HepG2 (cell line): Measurements from ENCODE around the gene SQOR. TPM values are rescaled to one million over a fixed set of nuclear protein-coding genes. Genes with fewer than 3 reads are reported as not detected.
A peak's percentile ranks its signal among the peaks of the same experiment; 100 is the strongest.

ENCODE experiments used
- ATAC-seq: fragments of 200-7000 bp; cut with Tn5 transposase; 3 replicates; pipeline ENCODE4 v1.9.1; 2020; ENCODE audit warnings: mild to moderate bottlenecking, moderate library complexity
- BruUV-seq: library from RNA; stranded (reverse); fragments of 400-500 nt; replicated peaks from 2 replicates; lab custom pipeline; 2021; lab: Mats Ljungman, UMichigan
- CTCF ChIA-PET: fragments of 300-600 bp; formaldehyde crosslinking; extraction: SDS; loops from one replicate; lab custom pipeline; 2021; ENCODE audit warnings: low total read pairs, inconsistent platforms, low intra/inter-chr PET ratio; lab: Yijun Ruan, JAX
- POLR2A ChIA-PET: fragments of 350-600 bp; sonication (Branson Sonifier 250); formaldehyde crosslinking; loops from one replicate; lab custom pipeline; 2020; ENCODE audit warnings: antibody characterized with exemption, inconsistent platforms; lab: Yijun Ruan, JAX
- DNase-seq: peaks from one replicate; pipeline ENCODE4 v3.0.0-alpha.2; 2015; ENCODE audit warnings: low spot score
- FAIRE-seq: peaks from 3 replicates; lab custom pipeline; 2011; peaks lifted over from hg19 to GRCh38; lab: Jason Lieb, UNC
- H2AFZ ChIP-seq: one replicate; pipeline ENCODE4 v1.6.1; 2011; ENCODE audit warnings: low read length, inconsistent platforms
- H3K27ac ChIP-seq: fragments of 300-600 bp; 3 replicates; pipeline ENCODE4 v1.8.0; 2011; ENCODE audit warnings: mixed run types, mild to moderate bottlenecking, mixed read lengths, low read length, inconsistent platforms; ENCODE audit not compliant: insufficient read depth; ENCODE audit errors: extremely low read length
- H3K27me3 ChIP-seq, 2 experiments: fragments of 200-600 bp in 1 of 2; 2 replicates in 1 of 2; 3 replicates in 1 of 2; pipeline versions ENCODE4 v1.6.0 to v1.8.0; 2011; ENCODE audit warnings: low read length in 2 of 2, mild to moderate bottlenecking in 2 of 2, moderate library complexity in 2 of 2, inconsistent platforms in 1 of 2; ENCODE audit not compliant: insufficient read depth in 2 of 2, control insufficient read depth in 1 of 2
- H3K36me3 ChIP-seq, 2 experiments: fragments of 200-600 bp in 1 of 2; replicated peaks in 1 of 2; 2 replicates in 1 of 2; 3 replicates in 1 of 2; pipeline versions ENCODE4 v1.5.1 to v1.8.0; 2011; ENCODE audit warnings: low read length in 2 of 2, inconsistent platforms in 1 of 2; ENCODE audit not compliant: insufficient read depth in 2 of 2, control insufficient read depth in 1 of 2
- H3K4me1 ChIP-seq: 2 replicates; pipeline ENCODE4 v1.5.1; 2012; ENCODE audit warnings: low read length, inconsistent platforms; ENCODE audit not compliant: insufficient read depth
- H3K4me2 ChIP-seq: 2 replicates; pipeline ENCODE4 v1.6.0; 2011; ENCODE audit warnings: low read depth, low read length, inconsistent platforms
- H3K4me3 ChIP-seq, 3 experiments: fragments of 200-600 bp in 1 of 3; sonication (generic), shearing (Covaris generic) in 1 of 3; replicated peaks in 1 of 3; 2 replicates each; pipeline ENCODE4 v1.5.1; 2011 to 2016; ENCODE audit warnings: low read length in 3 of 3, inconsistent platforms in 2 of 3, low read depth in 2 of 3, mild to moderate bottlenecking in 2 of 3, control low read depth in 1 of 3, mixed read lengths in 1 of 3; ENCODE audit not compliant: insufficient read depth in 1 of 3
- H3K79me2 ChIP-seq: one replicate; pipeline ENCODE4 v1.6.1; 2011; ENCODE audit warnings: low read length, inconsistent platforms; ENCODE audit not compliant: insufficient read depth
- H3K9ac ChIP-seq: 2 replicates; pipeline ENCODE4 v1.6.0; 2011; ENCODE audit warnings: mild to moderate bottlenecking, low read depth, low read length, inconsistent platforms; ENCODE audit not compliant: insufficient read depth
- H3K9me3 ChIP-seq: 2 replicates; pipeline ENCODE4 v1.5.1; 2012; ENCODE audit warnings: mild to moderate bottlenecking, low read length
- H4K20me1 ChIP-seq: 2 replicates; pipeline ENCODE4 v1.6.0; 2011; ENCODE audit warnings: inconsistent platforms, mild to moderate bottlenecking, low read length, moderate library complexity; ENCODE audit not compliant: insufficient read depth
- HMG20A ChIP-seq: IDR thresholded peaks from 2 replicates; pipeline ENCODE4 v1.6.1; 2016; ENCODE audit warnings: borderline replicate concordance
- HMGA1 ChIP-seq: sonication (generic); formaldehyde crosslinking; conservative IDR thresholded peaks from 2 replicates; pipeline ENCODE4 v1.4.0; 2020; ENCODE audit warnings: missing genetic modification reagents
- PCBP2 ChIP-seq: fragments of 200-400 bp; formaldehyde crosslinking; optimal IDR thresholded peaks from 2 replicates; pipeline ENCODE3; 2018; ENCODE audit warnings: low read length, low read depth; ENCODE audit not compliant: poor library complexity, severe bottlenecking
- TCF7L2 ChIP-seq: IDR thresholded peaks from 2 replicates; pipeline ENCODE4 v1.6.1; 2011; ENCODE audit warnings: mild to moderate bottlenecking, low read depth, low read length, moderate library complexity
- ZNF569 ChIP-seq: sonication (generic); formaldehyde crosslinking; IDR thresholded peaks from 2 replicates; pipeline ENCODE4 v1.5.0; 2020; ENCODE audit warnings: mild to moderate bottlenecking, missing genetic modification reagents, moderate library complexity, borderline replicate concordance
- ZNF615 ChIP-seq: sonication (generic); formaldehyde crosslinking; IDR thresholded peaks from 2 replicates; pipeline ENCODE4 v1.5.0; 2020; ENCODE audit warnings: mild to moderate bottlenecking, missing genetic modification reagents, borderline replicate concordance
- WGBS: methylation state at CpG from one replicate; pipeline ENCODE4 v1.1.6; 2017; ENCODE audit warnings: low lambda C conversion rate; 5-methylcytosine and 5-hydroxymethylcytosine counted together
- in situ Hi-C: cut with HindIII; loops from 2 replicates; pipeline ENCODE4 v1.10.0; 2017; ENCODE audit warnings: low pct_unique_long_range_greater_than_20kb; ENCODE audit not compliant: extremely low pct_ligation_motif_present
- intact Hi-C: fragments of 100-400 bp; cut with micrococcal nuclease; formaldehyde crosslinking; loops from one replicate; pipeline ENCODE4 v1.10.0; 2022; ENCODE audit not compliant: unreplicated experiment
- polyA plus RNA-seq, 8 experiments: library from polyadenylated mRNA; depleted of rRNA in 3 of 8; stranded (reverse) in 7 of 8; unstranded in 1 of 8; fragments of >200 nt; fragmentation: Illumina TruSeq in 4 of 8; extraction: Trizol in 4 of 8; gene quantifications; 2 replicates each; pipeline versions ENCODE4 v1.2.1 to v1.2.3, GENCODE V29; 2011 to 2016; ENCODE audit warnings: low read depth in 4 of 8, missing spikeins in 1 of 8, mixed read lengths in 1 of 8; ENCODE audit not compliant: insufficient read depth in 1 of 8
- total RNA-seq, 5 experiments: library from RNA; depleted of rRNA; stranded (reverse); fragments of >200 nt; fragmentation: Illumina TruSeq; extraction: Trizol; gene quantifications; 2 replicates each; pipeline ENCODE4 v1.2.3, GENCODE V29; 2016; ENCODE audit warnings: low read depth in 1 of 5
- TF ChIP-seq, protein P1 (sequence below): sonication (generic); formaldehyde crosslinking; IDR thresholded peaks from 2 replicates; pipeline ENCODE4 v1.5.0; 2020; ENCODE audit warnings: mild to moderate bottlenecking, missing genetic modification reagents, borderline replicate concordance

The SQOR gene
- total and polyA plus RNA-seq, 2 of the 13 experiments (the other 11 are each of a cell fraction or from before 2014, with no cell fraction given) = 19.3 to 19.4 TPM

DNA sequence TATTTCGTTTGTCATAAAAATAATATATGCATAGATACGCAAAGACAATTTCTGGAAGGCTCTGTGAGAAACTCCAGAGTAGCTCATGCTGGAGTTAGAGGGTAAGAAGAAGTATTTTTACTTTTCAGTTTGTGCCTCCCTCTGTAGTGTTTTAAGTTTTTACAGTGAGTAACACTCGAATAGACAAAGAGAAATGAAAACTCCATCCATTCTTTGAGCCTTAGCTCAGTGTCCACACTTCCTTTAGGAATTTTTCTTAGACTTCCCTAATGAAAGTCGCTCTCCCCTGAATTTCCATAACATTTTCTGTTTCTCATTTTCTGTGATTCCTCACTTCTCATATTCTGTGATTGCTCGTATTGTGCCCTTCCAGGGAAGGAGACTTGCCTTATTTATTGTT is 45.6 kb upstream of the SQOR start:
- ATAC-seq (no peak), DNase-seq (no peak), FAIRE-seq (no peak)
- POLR2A ChIA-PET = no interaction called here
- peaks cover 53% of the 10 kb centered on the region for H3K79me2 ChIP-seq
- peak overlapping the region; percentile 91 for H3K4me2 ChIP-seq
- in situ Hi-C loops = loop anchor here (5.0 kb wide), 1 partner anchor 187 kb away; a partner anchor contains a TSS
- CTCF ChIA-PET = no interaction called here
- no TSS peak for BruUV-seq
- WGBS = 84% methylated on average over 5 of the region's 5 CpGs
- peaks cover 33% of the 10 kb centered on the region for H3K4me1 ChIP-seq
- intact Hi-C loops = loop anchor here (5.0 to 10.0 kb wide), 2 partner anchors 46 to 387 kb away; partner anchors contain the start of gene SQOR
- no peak for TF ChIP-seq TCF7L2
- no peak for TF ChIP-seq ZNF615
- TF ChIP-seq ZNF569 (CRISPR knock-in tag) = no peak
- TF ChIP-seq HMGA1 (CRISPR knock-in tag) = no peak
- TF ChIP-seq, protein P1, sequence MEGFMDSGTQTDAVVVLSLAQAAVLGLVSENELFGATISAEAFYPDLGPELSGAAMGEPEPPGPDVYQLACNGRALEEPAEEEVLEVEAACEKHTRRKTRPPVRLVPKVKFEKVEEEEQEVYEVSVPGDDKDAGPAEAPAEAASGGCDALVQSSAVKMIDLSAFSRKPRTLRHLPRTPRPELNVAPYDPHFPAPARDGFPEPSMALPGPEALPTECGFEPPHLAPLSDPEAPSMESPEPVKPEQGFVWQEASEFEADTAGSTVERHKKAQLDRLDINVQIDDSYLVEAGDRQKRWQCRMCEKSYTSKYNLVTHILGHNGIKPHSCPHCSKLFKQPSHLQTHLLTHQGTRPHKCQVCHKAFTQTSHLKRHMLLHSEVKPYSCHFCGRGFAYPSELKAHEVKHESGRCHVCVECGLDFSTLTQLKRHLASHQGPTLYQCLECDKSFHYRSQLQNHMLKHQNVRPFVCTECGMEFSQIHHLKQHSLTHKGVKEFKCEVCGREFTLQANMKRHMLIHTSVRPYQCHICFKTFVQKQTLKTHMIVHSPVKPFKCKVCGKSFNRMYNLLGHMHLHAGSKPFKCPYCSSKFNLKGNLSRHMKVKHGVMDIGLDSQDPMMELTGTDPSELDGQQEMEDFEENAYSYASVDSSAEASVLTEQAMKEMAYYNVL = no peak
- no peak for TF ChIP-seq HMG20A (CRISPR knock-in tag)
- no peak for TF ChIP-seq PCBP2
- H3K27me3 ChIP-seq = no peaks in the 10 kb centered on the region; a peak in 1 of 5 replicates
- H3K9me3 ChIP-seq = no peaks in the 10 kb centered on the region
- H3K36me3 ChIP-seq = peaks cover 0 to 9% of the 10 kb centered on the region in 2 experiments; a peak in 3 of 5 replicates
- H4K20me1 ChIP-seq = no peaks in the 10 kb centered on the region; the same call in 1 of the 2 replicates
- H2AFZ ChIP-seq = no peak overlapping the region
- peak overlapping the region in 2 of 3 experiments; percentile 81 to 96; a peak in 2 of 6 replicates for H3K4me3 ChIP-seq
- H3K9ac ChIP-seq = peak overlapping the region; percentile 32; the same call in 1 of the 2 replicates
- H3K27ac ChIP-seq = no peak overlapping the region
